ENCODE results near the gene POU4F3.

DNA sequence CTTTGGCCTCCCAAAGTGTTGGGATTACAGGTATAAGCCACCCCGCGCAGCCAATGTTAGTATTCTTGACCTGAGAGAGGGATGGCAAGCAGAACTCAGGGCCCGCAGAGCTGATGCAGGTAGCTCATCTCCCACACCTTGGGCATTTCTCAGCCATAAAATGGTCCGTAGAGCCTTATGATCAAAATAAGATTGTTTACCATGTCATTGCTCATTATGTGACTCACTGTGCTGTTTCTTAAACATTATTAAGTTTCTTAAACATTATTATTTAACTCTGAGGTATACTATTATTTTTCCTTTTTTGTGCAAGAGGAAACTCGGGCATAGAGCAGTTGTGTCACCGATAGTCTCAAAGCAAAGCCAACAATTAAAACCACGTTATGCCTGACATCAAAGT is 42.4 kb upstream of the POU4F3 start:
- TF ChIP-seq, protein P1, sequence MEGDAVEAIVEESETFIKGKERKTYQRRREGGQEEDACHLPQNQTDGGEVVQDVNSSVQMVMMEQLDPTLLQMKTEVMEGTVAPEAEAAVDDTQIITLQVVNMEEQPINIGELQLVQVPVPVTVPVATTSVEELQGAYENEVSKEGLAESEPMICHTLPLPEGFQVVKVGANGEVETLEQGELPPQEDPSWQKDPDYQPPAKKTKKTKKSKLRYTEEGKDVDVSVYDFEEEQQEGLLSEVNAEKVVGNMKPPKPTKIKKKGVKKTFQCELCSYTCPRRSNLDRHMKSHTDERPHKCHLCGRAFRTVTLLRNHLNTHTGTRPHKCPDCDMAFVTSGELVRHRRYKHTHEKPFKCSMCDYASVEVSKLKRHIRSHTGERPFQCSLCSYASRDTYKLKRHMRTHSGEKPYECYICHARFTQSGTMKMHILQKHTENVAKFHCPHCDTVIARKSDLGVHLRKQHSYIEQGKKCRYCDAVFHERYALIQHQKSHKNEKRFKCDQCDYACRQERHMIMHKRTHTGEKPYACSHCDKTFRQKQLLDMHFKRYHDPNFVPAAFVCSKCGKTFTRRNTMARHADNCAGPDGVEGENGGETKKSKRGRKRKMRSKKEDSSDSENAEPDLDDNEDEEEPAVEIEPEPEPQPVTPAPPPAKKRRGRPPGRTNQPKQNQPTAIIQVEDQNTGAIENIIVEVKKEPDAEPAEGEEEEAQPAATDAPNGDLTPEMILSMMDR (IDR thresholded peaks at IDR 0.05): no peak
- TF ChIP-seq POLR2A (IDR thresholded peaks at IDR 0.05): no peak
